GM04503 (cell line): ENCODE data around the gene KIAA0040.
"Not testable (repeated sequence)": the region's sequence is repeated elsewhere in the genome, so short reads cannot be mapped to it uniquely, and the experiment has no call there.

Experiments used
- DNase-seq: peaks from one replicate; pipeline ENCODE4 v3.0.0-alpha.2; 2012; ENCODE audit warnings: low read depth

The KIAA0040 gene

DNA sequence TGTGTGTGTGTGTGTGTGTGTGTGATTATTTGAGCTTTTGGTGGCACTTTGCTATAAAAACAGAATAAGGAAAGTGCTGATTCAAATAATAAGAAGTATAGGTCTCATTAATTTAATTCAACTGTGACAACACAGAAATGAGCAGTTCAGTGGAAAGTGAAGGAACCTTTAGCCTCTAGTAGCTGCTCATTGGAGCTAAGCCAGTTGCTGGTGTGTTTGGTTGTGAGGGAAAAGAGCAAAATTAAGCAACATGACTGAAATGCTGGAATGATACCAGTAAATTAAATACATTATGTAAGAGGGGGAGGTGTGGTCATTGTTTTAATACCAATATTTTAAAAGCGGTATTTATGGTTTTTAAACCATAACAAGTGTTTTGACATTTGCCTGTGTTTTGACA lies 55.2 kb downstream of the KIAA0040 start:
- no peak for DNase-seq

DNA sequence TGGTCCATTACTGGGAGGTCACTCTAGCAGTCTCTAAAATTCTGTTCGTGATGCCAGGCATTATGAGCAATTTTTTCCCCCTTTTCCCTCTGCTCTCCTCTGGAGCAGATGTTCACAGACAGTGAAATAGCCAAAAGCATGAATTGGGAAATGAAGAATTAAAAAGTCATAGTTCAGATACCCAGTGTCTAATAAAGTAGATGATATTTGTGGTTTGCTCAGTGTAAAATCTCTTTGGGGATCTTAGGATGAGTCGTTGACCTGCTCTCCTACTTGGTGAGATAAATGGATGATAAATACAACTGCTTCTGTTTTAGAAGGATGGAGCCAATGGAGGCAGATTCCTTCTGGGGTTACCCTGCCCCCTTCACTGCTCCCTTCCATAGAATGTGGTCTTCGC lies 56.3 kb downstream of the KIAA0040 start:
- no peak for DNase-seq

DNA sequence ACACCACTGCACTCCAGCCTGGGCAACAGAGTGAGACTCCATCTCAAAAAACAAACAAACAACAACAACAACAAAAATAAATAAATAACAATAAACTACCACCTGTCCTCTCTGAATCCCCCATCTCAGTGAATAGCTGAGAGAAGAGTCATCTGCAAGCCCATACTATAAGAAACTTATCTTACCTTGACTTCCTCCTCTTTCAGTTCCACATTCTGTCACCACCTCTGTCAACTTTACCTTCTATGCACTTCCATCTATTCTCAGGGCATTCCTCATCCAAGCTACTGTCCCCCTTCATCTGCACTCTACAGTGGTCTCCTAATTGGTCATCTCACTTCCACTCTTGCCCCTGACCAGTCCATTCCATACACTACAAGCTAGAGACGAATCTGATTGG lies 58.1 kb downstream of the KIAA0040 start:
- DNase-seq = no peak

DNA sequence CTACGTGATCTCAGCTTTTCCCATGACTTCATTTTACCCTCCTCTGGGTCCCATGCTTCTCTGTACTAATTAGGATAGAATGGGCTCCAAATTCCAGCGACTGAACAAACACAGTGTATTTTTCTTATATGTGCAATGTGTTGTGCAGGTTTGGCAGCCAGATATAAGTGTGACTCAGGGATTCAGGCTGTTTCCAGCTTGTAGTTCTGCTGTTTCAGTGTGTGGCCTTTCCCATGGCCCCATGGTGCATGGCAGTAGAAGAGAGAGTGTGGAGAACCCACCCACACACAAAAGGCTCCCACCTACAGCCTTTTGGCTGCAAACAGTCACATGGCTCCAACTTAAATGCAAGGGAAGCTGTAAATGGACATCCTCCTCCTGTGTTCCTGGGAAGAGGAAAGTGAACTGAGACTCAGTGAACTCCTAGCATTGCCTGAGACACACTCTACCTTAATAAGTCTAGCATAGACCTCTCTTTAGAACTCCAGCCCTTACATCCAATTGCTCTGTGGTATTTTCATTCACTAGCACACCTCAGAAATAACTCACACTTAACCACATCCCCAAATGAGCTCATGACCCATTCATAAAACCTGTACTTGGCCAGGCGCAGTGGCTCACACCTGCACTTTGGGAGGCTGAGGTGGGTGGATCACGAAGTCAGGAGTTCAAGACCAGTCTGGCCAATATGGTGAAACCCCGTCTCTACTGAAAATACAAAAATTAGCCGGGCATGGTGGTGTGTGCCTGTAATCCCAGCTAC lies 58.7 kb downstream of the KIAA0040 start:
- DNase-seq = no peak

DNA sequence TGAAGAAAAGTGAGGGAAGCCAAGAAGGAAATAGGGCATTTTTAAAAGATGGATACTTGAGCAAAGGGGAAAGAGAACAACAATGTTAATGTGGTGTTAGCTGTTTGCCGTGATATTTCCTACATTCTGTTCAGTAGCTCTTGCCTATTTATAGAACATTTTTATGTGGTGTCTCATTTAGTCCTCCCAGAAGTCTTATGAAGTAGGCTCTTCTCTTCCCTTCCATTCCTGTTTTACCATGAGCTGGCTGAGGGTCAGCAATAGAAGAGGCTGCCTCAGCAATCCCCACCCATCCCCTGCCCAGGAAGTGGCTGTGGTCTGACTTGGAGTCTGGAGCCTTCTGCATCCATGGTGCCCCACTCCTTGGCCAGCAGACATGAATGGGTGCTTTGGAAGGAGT lies 60.1 kb downstream of the KIAA0040 start:
- peak; percentile 50 for DNase-seq

DNA sequence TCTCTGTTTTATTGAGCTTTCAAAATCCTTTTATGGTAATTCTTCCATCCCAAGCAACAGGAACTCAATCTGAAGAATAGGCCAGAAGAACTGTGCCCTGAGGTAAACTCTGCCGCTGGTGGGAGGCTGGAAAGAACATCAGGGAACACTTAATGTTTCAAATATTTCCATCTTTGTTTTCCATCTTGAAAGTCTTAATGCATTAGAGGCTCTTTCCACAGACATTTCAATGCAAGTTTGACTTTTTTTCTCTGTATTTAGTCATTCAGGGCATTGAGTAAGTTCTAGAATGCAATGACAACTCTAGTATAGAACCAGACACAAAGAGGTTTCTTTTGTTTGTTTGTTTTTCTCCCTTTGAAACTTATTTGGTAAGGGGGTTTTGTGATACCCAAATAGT lies 61.5 kb downstream of the KIAA0040 start:
- no peak for DNase-seq

DNA sequence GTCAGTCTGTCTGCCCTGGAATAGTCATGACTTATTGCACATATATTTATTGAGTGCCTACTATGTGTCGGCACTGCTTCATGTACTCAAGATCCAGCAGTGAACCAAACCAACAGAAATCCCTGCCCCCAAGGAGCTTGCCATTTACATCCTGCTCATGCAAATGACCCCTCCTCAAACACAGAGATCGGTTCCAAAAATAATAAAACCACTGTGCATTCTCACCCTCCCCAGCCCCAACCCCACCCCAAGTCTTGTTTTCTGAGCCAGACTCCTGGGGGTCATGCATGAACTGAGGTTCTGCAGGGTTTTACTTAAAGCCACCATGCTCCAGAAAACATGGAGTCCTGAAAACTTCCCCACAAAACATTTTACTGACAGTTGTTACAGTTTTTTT lies 61.9 kb downstream of the KIAA0040 start:
- no peak for DNase-seq

DNA sequence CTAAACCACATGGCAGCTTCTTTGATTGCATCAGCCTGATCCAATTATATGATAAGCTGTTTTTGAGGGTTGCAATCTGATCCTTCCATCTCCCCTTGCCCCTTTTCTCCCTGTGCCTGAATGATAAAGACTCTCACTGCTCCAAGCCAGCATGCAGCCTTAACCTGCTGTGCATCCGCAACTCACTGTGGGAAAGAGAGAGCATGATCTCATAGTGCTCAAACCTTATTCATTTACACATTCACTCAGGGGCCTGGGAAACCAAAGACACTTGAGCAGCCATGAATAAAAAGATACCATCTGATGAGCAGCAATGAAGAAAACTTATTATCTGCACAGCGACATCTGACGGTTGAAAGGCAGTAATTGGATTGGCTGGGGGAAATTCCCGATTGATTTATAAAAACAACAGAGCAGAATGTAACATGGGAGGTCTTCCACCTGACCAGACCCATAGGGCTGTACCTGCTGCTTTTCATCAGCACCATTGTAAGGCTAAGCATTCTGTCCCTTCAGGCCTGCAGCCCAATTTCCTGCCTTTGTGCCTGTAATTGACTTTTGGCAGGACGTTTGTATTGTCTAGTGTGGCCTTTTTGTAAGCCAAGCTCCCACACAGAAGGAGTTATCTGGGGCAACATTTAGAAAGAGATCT lies 62.5 kb downstream of the KIAA0040 start:
- DNase-seq = no peak

DNA sequence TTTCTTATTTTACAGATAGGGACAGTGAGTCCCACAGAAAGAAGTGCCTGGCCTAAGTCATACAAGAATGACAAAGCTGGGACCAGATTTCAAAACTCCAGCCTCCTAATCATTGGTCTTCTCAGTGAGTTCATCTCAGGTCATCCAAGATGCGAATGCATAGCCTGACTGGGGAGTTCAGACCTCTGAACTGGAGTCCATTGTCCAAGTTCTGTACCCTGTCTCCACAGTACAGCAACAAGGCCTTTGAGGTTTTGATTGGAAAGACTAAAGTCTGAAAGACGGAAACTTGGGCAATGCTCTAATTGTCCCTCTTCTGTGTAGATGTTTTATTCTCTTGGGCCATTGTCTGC lies 63.0 kb downstream of the KIAA0040 start:
- DNase-seq = no peak

DNA sequence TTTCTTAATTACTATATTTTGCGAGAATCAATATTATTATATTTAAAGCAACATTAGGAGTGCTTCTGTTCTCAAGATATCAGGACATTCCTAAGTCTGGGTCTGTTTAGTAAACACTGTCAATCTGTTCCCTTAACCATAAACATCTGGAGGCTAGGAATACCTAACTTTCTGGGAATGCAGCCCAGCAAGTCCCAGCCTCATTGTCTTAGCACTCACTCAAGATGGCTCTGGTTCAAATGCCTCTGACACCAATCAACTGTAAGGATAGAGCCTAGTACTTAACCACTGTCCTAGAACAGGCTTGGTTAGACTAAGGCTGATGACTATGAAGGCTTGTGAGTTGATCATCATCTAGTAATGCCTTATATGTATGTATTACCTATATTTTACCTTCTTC lies 63.4 kb downstream of the KIAA0040 start:
- DNase-seq = peak; percentile 82

DNA sequence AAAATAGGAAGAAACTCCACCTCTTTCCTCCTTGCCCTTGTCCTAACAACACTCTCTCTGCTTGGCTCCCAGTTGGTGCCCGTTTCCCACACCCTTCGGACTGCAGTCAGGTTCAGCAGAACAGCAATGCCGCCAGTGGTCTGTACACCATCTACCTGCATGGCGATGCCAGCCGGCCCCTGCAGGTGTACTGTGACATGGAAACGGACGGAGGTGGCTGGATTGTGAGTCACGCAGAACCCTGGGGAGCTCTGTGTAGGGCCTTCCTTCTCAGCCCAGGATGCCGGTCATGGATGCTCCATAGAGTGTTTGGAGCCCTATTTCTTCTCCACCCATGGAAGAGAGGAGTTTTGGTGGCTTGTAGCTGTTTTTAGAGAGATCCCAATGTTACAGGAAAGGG lies 64.1 kb downstream of the KIAA0040 start:
- no peak for DNase-seq

DNA sequence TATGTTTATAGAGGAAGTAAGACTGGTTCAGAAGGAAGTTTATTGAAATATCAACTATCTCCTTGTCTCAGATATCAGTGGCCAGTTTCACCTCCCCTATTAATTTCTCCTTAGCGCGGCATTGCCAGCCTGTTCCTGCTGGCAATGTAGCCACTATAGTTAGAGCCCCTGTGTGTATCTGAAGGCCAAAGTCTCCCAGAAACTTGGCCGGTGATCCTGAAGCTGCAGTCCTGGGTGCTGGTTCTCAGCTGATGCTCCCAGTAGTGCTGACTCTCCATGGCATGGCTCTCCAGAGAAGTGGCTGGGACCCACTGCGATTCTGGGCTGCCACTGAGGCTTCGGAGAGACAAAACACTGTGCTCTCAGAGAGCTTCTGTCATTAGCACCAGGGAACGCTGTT lies 65.0 kb downstream of the KIAA0040 start:
- DNase-seq = no peak

DNA sequence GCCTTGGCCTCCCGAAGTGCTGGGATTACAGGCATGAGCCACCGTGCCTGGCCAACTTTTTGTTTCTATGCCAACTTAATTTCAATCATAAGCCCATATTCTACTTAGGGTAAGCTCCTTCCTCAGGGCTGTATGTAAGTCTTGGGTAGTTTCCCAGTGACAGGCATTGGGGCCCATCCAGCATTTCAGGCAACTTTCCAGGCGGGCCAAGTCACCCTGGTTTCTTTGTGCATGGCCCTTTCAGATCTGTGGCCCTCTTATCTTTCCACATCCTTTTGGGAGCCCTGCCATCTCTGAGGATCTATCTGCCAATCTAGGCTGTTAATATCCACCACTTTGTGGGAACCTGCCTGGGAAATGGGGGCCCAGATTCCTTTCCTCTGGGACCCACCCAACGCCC lies 66.2 kb downstream of the KIAA0040 start:
- no peak for DNase-seq

DNA sequence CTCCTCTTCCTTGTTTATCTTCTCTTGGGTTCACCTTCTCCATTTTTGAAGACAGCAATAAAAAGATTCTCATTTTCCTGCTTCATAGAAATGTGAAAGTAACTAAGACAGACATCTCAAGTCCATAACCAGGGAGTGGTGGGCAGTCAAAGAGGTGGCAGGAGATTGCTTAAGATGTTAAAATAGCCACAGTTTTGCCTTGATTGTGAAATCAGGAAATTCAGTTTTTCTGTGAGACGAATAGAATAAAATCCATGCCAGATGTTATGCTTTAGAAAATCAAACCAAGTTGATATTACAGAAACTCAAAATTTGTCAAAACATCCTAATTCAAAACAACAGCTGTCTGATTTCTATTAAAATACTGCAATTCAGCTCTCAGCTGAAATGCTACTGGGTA lies 67.7 kb downstream of the KIAA0040 start:
- DNase-seq = no peak

DNA sequence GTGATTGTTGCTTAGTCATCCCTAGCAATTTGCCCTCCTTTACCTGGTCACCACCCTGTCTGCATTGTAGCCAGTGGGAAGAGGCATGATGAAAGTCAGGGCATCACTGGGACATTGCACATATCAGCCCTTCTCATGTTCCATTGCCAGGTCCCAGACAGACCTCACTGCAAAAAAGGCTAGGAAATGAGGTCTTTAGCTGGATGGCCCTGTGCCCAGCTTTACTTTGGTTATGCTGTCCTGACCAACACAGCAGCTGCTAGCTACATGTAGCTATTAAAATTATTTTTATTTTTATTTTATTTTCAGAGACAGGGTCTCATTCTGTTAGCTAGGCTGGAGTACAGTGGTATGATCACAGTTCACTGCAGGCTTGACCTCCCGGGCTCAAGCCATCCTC lies 72.1 kb downstream of the KIAA0040 start:
- DNase-seq = no peak

DNA sequence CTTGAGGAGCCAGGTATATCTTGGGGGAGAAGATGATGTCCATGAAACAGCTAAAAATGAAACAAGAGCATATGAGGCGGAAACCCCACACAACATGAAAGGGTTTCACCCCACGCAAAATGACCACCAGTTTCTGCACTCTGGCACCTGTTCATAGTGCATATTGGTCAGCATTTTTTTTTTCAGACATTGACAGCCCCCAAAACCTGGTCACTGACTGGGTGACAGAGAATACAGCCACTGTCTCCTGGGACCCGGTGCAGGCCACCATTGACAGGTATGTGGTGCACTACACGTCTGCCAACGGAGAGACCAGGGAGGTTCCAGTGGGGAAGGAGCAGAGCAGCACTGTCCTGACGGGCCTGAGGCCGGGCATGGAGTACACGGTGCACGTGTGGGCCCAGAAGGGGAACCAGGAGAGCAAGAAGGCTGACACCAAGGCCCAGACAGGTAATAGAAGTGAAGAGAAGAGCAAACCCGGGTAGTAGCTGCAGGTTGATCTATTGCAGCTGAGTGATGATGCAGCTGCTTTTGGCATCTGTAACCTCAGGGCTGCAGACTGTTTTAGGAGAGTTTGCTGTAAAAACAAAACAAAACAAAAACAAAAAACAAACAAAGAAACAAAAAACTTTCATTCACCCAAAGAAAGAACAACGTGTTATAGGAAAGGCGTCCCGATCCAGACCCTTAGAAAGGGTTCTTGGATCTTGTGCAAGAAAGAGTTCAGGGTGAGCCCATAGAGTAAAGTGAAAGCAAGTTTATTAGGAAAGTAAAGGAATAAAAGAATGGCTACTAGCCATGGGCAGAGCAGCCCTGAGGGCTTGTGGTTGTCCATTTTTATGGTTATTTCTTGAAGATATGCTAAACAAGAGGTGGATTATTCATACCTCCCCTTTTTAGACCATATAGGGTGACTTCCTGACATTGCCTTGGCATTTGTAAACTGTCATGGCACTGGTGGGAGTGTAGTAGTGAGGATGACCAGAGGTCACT lies 73.9 kb downstream of the KIAA0040 start:
- no peak for DNase-seq

DNA sequence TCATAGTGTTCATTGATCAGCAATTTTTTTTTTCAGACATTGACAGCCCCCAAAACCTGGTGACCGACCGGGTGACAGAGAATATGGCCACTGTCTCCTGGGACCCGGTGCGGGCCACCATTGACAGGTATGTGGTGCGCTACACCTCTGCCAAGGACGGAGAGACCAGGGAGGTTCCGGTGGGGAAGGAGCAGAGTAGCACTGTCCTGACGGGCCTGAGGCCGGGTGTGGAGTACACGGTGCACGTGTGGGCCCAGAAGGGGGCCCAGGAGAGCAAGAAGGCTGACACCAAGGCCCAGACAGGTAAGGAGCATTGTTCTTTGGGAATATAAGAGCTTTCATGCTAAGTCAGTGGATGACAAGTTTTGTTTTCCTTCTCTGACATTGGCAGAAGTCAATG lies 75.7 kb downstream of the KIAA0040 start:
- DNase-seq = no peak

DNA sequence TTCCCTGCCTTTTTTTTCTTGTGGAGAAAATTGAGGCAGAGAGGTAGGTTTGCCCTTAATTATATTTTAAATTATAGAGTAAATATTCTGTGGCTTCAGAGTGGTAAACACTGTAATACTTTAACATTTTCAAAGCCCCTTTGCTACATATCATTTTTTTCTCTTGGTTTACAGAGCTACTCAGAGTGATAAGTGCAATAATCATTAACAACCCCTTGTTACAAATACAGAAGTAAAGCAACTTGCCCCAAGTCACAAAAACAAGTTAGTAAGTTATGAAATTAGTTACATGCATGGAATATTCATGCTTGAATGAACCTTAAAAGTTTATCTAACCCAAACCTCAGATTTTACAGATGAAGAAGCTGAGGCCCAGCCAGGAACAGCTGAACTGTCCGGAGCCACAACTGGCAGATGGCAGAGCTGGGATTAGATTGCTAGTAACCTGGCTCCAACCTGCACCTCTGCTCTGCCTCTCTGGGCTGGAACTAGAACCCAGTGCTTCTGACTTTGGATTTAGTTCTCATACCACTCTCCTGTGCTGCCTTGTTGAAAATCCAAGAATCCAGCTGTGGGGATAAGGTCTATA lies 76.3 kb downstream of the KIAA0040 start:
- no peak for DNase-seq

DNA sequence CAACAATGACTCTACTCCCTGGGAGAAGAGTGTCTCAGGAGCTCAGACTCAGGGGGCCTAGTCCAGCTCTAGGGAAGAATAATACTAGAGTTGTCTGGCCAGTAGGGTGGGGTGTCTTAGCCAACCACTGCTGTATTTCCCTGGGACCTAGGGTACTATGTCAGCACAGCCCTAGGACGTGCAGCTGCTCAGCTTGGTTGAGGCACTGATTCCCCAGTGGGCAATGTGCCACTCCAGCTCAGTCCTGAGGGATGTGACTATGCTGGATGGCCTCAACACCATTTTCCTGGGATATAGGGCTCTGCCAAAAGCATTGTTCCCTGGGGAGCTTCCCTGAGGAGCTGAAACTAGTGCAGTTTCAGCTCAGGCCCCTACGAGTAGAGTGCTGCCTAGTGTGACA lies 77.6 kb downstream of the KIAA0040 start:
- DNase-seq = no peak

DNA sequence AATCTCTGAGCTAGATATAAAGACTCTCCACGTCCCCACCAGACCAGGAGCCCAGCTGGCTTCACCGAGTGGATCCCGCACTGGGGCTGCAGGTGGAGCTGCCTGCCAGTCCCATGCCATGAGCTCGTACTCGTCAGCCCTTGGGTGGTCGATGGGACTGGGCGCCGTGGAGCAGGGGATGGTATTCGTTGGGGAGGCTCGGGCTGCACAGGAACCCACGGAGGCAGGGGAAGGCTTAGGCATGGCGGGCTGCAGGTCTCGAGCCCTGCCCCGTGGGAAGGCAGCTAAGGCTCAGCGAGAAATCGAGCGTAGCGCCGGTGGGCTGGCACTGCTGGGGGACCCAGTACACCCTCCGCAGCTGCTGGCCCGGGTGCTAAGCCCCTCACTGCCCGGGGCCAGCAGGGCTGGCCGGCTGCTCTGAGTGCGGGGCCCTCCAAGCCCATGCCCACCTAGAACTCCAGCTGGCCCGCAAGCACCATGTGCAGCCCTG lies 84.2 kb downstream of the KIAA0040 start:
- DNase-seq = not testable (repeated sequence)
